CD1c-positive myeloid dendritic cell (primary cell): ENCODE measurements around the gene IFI30.

Experiments used
- DNase-seq: peaks from one replicate; pipeline ENCODE4 v3.0.0-alpha.2; 2016; ENCODE audit errors: extremely low spot score

Gene IFI30

DNA sequence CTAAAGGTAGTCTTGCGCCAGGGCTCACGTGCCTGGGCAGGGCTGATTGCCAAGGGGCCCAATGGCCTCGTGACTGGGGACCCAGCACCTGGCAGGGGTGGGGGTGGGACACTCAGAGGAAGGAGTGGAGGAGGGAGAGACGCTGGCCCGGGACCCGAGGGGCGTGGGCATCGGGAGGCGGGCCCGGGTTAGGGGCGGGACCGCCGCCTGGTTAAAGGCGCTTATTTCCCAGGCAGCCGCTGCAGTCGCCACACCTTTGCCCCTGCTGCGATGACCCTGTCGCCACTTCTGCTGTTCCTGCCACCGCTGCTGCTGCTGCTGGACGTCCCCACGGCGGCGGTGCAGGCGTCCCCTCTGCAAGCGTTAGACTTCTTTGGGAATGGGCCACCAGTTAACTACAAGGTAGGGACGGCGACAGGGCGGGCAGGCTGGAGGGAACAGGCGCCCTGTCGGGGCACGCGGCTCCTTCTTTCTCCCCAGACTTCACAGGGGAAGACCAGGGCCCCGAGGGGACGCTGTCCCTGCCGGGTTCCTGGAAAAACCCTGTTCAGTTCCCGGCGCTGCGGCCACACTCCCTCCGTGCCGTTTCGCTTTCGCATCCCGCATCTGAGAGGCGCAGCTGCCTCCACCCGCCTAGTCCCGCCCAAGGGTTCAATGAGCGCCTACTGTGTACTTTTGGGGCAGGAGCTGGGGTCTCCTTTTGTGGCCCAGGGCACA, at the start of gene IFI30:
IFI30 (plus strand) TSS at position 242 of the 717 bp plus-strand sequence; CDS start at position 271, 29 bp downstream.
- peak; percentile 89 for DNase-seq

DNA sequence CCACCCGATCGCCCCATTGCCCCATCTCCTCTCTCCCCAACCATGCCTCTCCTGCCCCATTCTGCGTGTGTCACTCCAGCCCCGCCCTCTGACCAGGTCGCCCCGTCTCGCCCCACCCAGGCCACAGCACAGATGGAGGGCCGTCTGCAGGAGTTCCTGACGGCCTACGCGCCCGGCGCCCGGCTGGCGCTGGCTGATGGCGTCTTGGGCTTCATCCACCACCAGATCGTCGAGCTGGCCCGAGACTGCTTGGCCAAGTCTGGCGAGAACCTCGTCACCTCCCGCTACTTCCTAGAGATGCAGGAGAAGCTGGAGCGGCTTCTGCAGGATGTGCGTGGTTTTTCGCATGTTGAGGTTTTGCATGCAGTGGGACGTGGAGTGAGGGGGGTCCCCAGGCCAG, 49.8 kb upstream of the IFI30 start:
- no peak for DNase-seq

DNA sequence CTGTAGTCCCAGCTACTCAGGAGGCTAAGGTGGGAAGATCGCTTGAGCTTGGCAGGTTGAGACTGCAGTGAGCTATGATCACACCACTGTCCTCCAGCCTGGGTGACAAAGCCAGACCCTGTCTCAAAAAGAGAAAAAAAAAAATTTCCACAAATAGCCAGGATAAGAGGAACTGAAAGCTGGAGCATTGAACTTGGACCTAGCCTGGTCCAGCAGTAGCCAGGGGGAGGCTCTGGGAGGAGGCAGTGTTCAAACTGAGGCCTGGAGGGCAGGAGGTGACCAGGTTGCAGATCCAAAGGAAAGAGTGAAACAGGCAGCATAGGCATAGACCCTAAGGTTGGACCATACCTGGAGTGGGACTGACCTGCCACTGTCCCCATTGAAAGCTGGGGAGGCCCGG, 47.5 kb upstream of the IFI30 start:
- DNase-seq = peak; percentile 55

DNA sequence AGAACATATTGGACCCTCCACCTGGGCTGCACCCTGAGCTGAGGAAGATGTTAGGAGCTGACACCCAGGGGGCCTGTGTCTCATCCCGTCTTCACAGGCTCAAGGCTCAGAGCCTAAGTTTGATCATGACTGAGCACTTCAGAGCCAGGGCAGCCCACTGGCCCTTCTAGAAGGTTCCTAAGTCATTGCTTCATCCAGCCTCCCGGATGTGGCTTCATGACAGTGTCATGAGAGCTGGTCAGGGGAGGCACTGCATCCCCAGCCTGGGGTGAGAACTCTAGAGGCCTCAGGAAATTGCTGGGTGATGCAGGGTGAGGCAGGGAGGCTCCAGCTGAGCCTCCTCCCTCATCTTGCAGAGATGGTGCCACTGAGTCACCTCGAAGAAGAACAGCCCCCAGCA, 45.6 kb upstream of the IFI30 start:
- DNase-seq = no peak

DNA sequence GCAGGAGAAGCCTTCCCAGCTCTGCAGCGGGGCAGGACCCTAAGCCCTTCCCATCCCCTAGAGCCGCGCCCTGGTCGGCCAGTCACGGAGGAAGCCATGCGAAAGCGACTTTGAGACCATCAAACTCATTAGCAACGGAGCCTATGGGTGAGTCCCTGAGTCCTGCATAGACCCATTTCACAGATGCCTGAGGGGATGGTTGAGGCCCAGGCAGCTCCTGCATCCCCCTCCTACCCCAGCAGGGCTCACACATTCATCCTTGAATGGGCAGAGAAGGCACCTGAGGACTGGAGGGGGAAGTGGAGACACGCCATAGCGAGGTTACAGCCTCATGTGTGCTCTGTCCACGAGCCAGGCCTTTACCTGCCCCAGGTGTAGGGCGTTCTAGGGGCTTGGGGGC, 44.8 kb upstream of the IFI30 start:
- no peak for DNase-seq

DNA sequence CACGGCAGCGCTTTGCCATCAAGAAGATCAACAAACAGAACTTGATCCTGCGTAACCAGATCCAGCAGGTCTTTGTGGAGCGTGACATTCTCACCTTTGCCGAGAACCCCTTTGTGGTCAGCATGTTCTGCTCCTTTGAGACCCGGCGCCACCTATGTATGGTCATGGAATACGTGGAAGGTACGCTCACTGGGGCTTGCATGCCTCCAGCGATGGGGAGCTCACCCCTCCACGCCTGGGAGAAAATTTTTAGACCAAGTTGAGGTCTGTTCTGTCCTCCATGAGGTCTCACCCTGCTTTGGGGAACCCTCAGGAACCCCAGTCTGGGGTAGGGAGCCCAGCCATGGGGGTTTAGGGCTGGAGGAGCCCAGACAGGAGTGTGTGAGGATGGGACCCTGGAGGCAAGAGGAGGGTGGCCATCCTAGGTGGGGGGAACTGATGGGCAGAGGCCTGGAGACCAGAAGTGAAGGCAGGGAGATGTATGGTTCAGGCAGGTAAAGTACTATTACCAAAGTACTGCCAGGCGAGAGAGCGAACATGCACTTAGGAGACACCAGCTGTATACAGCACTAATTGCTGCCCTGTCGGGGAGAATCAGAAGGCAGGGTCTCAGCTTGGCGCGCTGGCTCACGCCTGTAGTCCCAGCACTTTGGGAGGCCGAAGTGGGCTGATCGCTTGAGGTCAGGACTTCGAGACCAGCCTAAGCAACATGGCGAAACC, 42.9 kb upstream of the IFI30 start:
- DNase-seq = no peak

DNA sequence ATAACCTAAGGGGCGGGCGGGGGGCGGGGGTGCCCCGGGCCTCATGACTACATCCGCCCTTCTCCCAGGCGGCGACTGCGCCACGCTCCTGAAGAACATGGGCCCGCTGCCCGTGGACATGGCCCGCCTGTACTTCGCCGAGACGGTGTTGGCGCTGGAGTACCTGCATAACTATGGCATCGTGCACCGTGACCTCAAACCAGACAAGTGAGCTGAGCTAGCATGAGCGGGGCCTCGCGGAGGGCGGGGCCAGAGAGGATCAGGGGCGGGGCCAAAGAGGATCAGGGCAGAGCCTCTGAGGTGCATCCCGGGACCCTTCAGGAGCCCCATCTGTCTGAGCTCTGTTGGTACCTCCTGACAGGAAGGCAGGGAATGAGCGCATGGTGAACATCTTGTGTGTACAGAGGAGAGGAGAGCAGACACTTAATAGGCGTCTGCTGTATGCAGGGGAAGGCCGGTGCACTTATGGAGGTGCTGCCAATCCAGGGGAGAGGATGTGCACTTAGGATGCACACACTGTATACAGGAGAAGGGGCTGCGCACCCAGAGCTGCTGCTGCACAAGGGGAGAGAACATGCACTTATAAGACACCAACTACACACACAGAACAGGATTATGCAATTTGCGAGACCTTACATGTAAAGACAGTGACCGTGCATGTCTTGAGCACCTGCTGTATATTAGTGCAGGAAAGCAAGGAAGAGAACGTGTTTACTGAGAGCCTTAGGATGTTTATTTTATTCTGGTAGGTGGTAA, 41.6 kb upstream of the IFI30 start:
- no peak for DNase-seq

DNA sequence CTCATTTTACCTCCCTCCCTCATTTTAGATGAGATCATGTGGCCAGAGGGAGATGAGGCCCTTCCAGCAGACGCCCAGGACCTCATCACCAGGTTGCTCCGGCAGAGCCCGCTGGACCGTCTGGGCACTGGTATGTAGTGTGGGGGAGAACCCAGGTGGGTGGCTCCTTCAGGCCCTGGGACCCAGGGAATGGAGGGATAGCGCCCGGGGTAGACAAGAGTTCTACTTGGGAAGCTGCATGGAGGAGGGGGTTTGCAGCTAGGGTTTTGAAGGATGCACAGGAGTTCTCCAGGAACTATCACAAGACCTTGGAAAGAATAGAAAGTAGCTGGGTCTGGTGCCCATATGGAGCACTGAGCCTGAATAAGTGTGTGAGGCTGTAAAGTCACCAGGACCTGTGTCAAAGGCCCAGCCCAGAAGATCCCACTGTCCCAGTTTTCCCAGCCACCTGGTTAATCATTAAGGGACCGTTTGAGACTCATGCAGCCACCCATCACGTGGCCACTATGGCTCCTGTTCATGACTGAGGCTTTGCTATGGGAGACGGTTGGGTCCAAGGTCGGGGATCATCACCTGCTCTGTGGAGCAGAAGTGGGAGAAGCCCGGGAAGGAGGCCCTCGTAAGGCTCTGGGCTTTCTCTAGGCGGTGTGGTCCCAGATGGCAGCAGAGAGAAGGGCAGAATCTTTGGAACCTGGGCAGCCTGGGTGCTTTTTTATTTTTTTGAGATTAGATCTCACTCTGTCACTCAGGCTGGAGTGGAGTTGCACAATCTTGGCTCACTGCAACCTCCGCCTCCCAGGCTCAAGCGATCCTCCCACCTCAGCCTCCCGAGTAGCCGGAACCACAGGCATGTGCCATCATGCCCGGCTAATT, 37.7 kb upstream of the IFI30 start:
- DNase-seq = no peak

DNA sequence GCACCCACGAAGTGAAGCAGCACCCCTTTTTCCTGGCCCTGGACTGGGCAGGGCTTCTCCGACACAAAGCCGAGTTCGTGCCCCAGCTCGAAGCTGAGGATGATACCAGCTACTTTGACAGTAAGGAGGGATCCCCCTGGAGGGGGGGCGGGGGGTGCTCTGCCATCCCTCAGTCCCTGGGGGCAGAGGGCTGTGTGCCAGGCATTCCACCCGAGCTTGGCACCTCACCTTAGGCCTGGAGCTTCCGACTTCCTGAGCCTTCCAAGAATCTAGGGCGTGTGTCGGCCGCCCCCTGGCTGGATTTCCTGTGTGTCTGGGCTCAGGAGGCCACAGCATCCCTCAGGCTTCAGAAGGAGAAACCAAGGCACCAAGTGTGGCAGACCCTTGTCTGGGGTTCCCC, 36.4 kb upstream of the IFI30 start:
- DNase-seq = no peak

DNA sequence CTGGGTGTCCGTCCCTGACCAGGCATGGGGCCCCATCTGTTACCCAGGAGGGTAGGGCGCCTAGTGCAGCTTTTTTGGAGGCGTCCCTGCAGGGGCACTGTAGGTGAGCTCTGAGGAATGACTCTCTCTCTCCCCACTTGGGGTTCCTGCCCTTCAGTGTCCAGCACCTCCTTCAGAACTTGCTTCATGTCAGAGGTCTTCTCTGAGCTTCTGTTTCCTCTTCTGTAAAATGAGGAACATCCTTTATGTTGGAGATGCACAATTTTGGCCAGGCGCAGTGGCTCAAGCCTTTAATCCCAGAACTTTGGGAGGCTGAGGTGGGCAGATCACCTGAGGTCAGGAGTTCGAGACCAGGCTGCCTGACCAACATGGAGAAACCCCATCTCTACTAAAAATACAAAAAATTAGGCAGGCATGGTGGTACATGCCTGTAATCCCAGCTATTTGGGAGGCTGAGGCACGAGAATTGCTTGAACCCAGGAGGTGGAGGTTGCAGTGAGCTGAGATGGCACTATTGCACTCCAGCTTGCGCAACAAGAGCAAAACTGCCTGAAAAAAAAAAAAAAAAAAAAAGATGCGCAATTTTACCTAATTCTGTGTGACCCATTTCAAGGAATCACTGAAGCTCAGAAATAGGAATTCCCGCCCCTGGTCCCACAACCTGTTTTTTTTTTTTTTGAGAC, 35.8 kb upstream of the IFI30 start:
- DNase-seq = peak; percentile 41

DNA sequence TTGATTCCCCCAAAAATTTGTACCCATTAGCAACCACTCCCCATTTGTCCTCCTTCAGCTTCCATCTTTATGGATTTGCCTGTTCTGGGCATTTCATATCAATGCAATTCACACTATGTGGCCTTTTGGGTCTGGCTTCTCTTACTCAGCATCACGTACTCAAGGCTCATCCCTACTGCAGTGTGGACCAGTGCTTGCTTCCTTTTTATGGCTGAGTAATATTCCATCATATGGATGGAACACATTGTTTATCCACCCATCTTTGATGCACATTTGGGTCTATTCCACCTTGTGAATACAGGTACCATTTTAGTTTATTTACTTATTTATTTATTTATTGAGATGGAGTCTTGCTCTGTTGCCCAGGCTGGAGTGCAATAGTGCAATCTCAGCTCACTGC, 33.1 kb upstream of the IFI30 start:
- no peak for DNase-seq

DNA sequence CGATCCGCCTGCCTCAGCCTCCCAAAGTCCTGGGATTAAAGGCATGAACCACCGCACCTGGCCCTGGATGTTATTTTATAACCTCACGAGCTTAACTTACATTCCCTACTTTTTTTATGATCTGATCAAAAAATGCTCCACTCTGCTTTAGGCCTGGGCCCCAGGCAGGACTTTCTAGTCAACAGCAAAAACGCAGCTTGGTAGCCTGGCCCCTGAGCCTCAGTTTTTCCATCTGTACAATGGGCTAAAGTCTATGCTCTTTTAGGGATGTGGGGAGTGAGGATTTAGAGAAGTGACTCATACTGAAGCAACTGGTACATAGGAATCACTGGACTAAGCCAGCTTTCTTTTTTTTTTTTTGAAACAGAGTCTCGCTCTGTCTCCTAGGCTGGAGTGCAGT, 32.6 kb upstream of the IFI30 start:
- no peak for DNase-seq

DNA sequence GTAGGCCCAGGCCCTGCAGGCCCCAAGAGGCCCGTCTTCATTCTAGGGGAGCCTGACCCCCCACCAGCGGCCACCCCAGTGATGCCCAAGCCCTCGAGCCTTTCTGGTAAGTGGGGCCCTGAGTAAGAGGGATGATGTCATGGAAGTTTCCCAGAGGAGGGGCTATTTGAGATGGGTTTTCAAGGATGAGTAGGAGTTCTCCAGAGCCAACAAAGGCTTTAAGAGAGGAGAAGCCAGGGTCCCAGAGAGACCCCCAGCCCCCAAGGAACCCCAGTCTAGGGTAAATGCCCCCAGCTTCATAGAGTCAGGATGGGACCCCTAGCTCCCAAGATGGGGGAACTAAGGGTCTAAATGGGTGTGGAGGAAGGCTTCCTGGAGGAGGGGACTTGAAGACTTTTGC, 29.7 kb upstream of the IFI30 start:
- no peak for DNase-seq

DNA sequence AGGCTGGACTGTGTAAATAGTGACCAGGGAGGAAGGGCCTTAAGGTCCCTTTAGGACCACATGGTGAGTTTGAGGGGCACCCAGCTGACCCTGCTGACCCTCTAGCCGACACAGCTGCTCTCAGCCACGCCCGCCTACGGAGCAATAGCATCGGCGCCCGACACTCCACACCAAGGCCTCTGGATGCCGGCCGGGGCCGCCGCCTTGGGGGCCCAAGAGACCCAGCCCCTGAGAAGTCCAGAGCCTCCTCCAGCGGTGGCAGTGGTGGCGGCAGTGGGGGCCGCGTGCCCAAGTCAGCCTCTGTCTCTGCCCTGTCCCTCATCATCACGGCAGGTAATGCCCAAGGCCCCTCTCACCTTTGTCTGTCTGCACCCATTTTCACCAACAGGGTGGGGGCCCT, 29.3 kb upstream of the IFI30 start:
- no peak for DNase-seq

DNA sequence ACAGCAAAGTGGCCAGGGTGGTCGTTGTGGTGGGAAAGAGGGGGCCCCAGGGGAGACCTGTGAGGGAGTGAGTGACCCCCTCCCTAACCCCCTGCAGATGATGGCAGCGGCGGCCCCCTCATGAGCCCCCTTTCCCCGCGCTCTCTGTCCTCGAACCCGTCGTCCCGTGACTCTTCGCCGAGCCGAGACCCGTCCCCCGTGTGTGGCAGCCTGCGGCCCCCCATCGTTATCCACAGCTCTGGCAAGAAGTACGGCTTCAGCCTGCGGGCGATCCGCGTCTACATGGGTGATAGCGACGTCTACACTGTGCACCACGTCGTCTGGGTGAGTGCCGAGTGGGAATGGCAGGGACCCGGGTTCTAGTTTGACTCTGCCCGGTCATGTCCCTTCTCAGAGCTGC, 28.7 kb upstream of the IFI30 start:
- DNase-seq = no peak

DNA sequence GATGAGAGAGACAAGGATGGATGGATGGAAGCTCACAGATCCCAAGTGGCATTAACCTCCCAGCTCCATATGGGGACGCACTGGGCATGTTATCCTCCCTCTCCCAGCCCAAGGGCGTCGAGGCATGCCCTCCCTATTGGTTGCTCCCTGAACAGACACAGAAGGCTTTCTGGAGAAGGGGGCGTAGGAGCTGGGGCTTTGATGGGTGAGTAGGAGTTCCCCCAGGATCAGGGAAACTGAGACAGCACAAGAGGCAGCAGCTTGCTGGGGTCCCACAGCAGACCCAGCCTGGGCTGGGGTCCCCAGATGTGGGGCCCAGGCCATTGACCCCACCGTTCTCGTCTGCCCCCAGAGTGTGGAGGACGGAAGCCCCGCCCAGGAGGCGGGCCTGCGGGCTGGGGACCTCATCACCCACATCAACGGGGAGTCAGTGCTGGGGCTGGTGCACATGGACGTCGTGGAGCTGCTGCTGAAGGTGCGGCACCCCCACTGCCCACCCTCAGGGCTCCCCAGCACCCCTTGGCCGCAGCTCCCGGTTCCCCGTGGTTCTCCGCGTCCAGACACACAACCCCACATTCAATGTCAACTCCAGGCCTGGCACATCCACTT, 28.1 kb upstream of the IFI30 start:
- DNase-seq = no peak

DNA sequence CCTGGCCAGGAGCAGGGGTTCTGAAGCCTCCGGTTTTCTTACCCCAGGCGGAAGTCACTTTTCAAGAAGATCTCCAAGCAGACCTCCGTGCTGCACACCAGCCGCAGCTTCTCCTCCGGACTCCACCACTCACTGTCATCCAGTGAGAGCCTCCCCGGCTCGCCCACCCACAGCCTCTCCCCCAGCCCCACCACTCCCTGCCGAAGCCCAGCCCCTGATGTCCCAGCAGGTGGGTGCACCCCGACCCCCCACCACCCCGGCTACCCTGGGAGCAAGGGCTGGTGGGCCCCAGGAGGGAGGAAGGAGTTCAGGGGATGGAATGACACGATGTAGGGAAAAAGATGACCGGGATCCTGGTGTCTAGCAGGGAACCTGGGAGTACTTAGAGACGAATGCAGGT, 26.2 kb upstream of the IFI30 start:
- DNase-seq = no peak

DNA sequence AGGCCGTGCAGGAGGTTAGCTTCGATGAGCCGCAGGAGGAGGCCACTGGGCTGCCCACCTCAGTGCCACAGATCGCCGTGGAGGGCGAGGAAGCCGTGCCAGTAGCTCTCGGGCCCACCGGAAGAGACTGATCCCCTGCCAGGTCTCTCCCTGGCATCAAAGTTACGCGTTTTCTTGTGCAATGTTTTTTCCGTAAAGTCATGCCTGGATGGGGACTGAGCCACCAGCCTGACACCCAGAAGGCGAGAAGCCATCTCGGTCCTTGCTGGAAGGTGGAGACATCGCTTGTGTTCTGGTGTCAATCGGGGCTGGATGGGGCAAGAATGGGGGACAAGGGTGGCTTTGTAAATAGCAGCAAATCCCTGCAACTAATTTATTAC, 24.0 kb upstream of the IFI30 start:
- DNase-seq = no peak

DNA sequence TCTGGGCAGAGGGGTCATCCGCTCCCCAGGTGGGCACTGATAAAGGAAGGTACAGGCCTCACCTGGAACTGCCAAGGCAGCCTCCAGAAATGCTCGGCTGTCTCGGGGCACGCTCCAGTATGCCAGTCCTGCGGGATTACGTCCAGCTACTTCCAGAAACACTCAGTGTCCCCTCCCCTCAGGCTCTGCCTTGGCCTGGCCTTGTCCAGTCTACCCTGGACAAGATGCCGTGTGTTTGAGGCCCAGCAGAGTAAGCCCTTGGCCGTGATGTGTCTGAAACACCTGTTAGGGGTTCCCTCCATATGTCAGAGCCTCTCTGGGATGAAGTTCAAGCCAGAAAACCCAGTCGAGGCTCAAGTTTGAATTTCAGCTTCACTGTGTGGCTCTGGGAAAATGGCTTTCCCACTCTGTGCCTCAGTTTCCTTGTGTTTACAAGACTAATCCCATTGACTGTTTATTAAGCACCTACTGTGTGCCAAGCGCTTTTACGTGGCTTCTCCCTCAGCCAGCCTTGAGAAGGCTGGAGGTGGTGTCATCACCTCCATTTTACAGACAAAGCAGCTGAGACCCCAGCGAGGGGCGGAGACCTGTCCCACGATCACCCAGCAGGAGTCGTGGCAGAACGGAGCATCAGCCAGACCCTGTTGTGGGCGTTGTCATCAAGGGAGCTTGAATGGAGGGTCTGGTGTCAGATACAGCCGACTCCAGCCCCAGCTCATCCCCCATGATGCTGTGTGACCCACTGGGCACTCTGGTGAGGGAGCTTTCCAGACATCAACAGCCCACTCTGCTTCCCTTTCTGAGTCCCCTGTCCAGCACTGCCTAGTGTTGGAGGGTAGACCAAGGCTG, 22.6 kb upstream of the IFI30 start:
- DNase-seq = no peak

DNA sequence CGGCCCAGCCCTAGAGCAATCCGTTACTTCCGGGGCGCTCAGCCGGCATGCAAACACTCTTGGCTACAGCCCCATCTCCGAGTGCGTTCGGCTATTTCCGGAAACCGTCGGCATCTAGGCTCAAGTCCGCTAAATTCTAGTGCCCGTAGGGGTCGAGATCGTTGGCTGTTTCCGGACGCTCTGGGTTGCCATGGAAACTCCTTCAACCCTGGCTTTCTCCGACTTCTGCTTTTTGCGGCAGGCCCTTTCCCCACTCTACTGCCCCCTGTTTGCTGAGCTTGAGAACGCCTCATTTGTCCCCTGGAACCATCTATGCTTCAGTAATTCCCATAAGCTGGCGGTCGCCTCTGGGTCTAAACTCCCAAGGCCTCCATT, 21.2 kb upstream of the IFI30 start:
- DNase-seq = peak; percentile 100
